MCF 10A (cell line): ENCODE results near the gene PARD3. TPM values are rescaled to one million over a fixed set of nuclear protein-coding genes. Genes with fewer than 3 reads are reported as not detected.

ENCODE experiments used
- BruUV-seq: library from RNA; stranded (reverse); fragments of 400-500 nt; replicated peaks from 2 replicates; lab custom pipeline; 2021; lab: Mats Ljungman, UMichigan
- CTCF ChIA-PET: fragments of 300-600 bp; sonication (Branson Sonifier 250); formaldehyde crosslinking; extraction: SDS; loops from one replicate; lab custom pipeline; 2021; ENCODE audit warnings: antibody characterized with exemption, inconsistent platforms; lab: Yijun Ruan, JAX
- POLR2A ChIA-PET: fragments of 300-600, 350-650 bp; sonication (Branson Sonifier 250); formaldehyde crosslinking; extraction: SDS; loops from one replicate; lab custom pipeline; 2020; ENCODE audit warnings: antibody characterized with exemption, inconsistent platforms; lab: Yijun Ruan, JAX
- DNase-seq: peaks from one replicate; pipeline ENCODE4 v3.0.0-alpha.2; 2018; ENCODE audit not compliant: unreplicated experiment
- H3K27ac Mint-ChIP-seq: one replicate; pipeline ENCODE4 v1.8.0; 2022; ENCODE audit warnings: mild to moderate bottlenecking, low read depth, mixed read lengths; ENCODE audit not compliant: unreplicated experiment
- H3K27me3 Mint-ChIP-seq: one replicate; pipeline ENCODE4 v1.8.0; 2022; ENCODE audit warnings: mixed read lengths; ENCODE audit not compliant: insufficient read depth, unreplicated experiment
- H3K36me3 Mint-ChIP-seq: one replicate; pipeline ENCODE4 v1.8.0; 2022; ENCODE audit warnings: mild to moderate bottlenecking, moderate library complexity, mixed read lengths; ENCODE audit not compliant: insufficient read depth, unreplicated experiment
- H3K4me1 Mint-ChIP-seq: one replicate; pipeline ENCODE4 v1.8.0; 2022; ENCODE audit warnings: mixed read lengths; ENCODE audit not compliant: insufficient read depth, unreplicated experiment
- H3K4me3 Mint-ChIP-seq: one replicate; pipeline ENCODE4 v1.8.0; 2022; ENCODE audit warnings: mild to moderate bottlenecking, moderate library complexity, mixed read lengths; ENCODE audit not compliant: unreplicated experiment
- H3K9me3 Mint-ChIP-seq: one replicate; pipeline ENCODE4 v1.8.0; 2022; ENCODE audit warnings: mixed read lengths; ENCODE audit not compliant: unreplicated experiment
- CTCF ChIP-seq: fragments of 200-600 bp; IDR thresholded peaks from one replicate; pipeline ENCODE4 v1.8.0; 2022; ENCODE audit warnings: antibody characterized with exemption, mild to moderate bottlenecking; ENCODE audit not compliant: unreplicated experiment
- intact Hi-C: fragments of 100-400 bp; cut with micrococcal nuclease; formaldehyde crosslinking; loops from 2 replicates; pipeline ENCODE4 v1.14.1; 2022
- total RNA-seq: library from RNA; stranded (reverse); gene quantifications from 2 replicates; pipeline ENCODE4 v1.2.3, GENCODE V29; 2022

Gene PARD3
- total RNA-seq, 1 experiment from 2014 or later: 70.0 TPM

GRCh38 chr10:34147641-34148304 lies 667.3 kb downstream of the PARD3 start:
- H3K36me3 Mint-ChIP-seq: no peaks in the 10 kb centered on the region
- intact Hi-C loops: no loop called here
- no peaks in the 10 kb centered on the region for H3K27me3 Mint-ChIP-seq
- ChIA-PET POLR2A (interaction anchor here (0.5 kb wide), 1 partner anchor 382 kb away, joined by 3 read pairs; no protein-coding TSS in a partner anchor), CTCF (interaction anchor here (0.6 kb wide), 1 partner anchor 1090 kb away, joined by 3 read pairs; no protein-coding TSS in a partner anchor)
- BruUV-seq: no TSS peak
- no peak overlapping the region for H3K4me3 Mint-ChIP-seq
- peaks cover 9% of the 10 kb centered on the region for H3K9me3 Mint-ChIP-seq
- no peak for DNase-seq
- no peak for TF ChIP-seq CTCF
- peaks cover 4% of the 10 kb centered on the region for H3K4me1 Mint-ChIP-seq
- H3K27ac Mint-ChIP-seq: no peak overlapping the region

DNA sequence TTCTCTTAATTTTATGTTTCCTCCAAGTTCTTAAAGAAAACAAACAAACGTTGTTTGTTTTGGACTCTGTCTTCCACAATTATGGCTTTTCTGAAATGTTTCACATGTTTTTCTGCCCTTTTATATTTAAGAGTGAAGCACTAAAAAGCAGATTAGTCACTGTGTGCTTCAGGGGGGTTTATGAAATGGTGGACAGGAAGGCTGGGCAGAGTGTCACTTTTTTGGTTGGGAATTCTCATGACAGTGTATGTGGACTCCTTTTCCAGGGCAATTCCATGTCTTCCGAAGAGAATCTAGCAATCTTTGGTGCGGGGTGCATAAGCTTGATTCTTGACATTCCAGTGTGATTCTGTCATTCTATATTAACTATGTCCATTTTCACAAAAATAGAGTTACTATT lies 669.4 kb downstream of the PARD3 start:
- peaks cover 9% of the 10 kb centered on the region for H3K9me3 Mint-ChIP-seq
- POLR2A ChIA-PET: no interaction called here
- intact Hi-C loops: no loop called here
- H3K36me3 Mint-ChIP-seq: no peaks in the 10 kb centered on the region
- peak; percentile 46 for DNase-seq
- no TSS peak for BruUV-seq
- no peak for TF ChIP-seq CTCF
- no peaks in the 10 kb centered on the region for H3K27me3 Mint-ChIP-seq
- H3K27ac Mint-ChIP-seq: no peak overlapping the region
- H3K4me1 Mint-ChIP-seq: peaks cover 4% of the 10 kb centered on the region
- CTCF ChIA-PET: no interaction called here
- H3K4me3 Mint-ChIP-seq: no peak overlapping the region

- H3K36me3 Mint-ChIP-seq: no peaks in the 10 kb centered on the region
- CTCF ChIA-PET: no interaction called here
- TF ChIP-seq CTCF: no peak
Measured at GRCh38 chr10:34143466-34143865, 671.6 kb downstream of the PARD3 start.

GRCh38 chr10:34141032-34141680 lies 673.9 kb downstream of the PARD3 start:
- H3K4me1 Mint-ChIP-seq: peaks cover 4% of the 10 kb centered on the region
- H3K36me3 Mint-ChIP-seq: no peaks in the 10 kb centered on the region
- H3K9me3 Mint-ChIP-seq: peaks cover 9% of the 10 kb centered on the region
- intact Hi-C loops: no loop called here
- TF ChIP-seq CTCF: no peak
- BruUV-seq: no TSS peak
- POLR2A ChIA-PET: no interaction called here
- CTCF ChIA-PET: interaction anchor here (0.9 kb wide), 1 partner anchor 15 kb away, joined by 3 read pairs; no protein-coding TSS in a partner anchor
- no peaks in the 10 kb centered on the region for H3K27me3 Mint-ChIP-seq
- no peak for DNase-seq
- H3K27ac Mint-ChIP-seq: no peak overlapping the region
- no peak overlapping the region for H3K4me3 Mint-ChIP-seq

More at GRCh38 chr10:34143466-34143865, 671.6 kb downstream of the PARD3 start:
- H3K27ac Mint-ChIP-seq: no peak overlapping the region
- intact Hi-C loops: no loop called here
- BruUV-seq: no TSS peak
- H3K9me3 Mint-ChIP-seq: peaks cover 9% of the 10 kb centered on the region
- H3K4me3 Mint-ChIP-seq: no peak overlapping the region
- POLR2A ChIA-PET: no interaction called here
- DNase-seq: no peak
- no peaks in the 10 kb centered on the region for H3K27me3 Mint-ChIP-seq
- peaks cover 4% of the 10 kb centered on the region for H3K4me1 Mint-ChIP-seq
